Breast epithelium (tissue), 4 donors: ENCODE data around the gene FAM241A. TPM values are rescaled to one million over a fixed set of nuclear protein-coding genes. Genes with fewer than 3 reads are reported as not detected.

Source experiments
- DNase-seq, 2 donors: peaks; one replicate each; pipeline ENCODE4 v3.0.0-alpha.2; 2019; ENCODE audit warnings: low spot score in 2 of 2
- H3K27ac ChIP-seq, 2 donors: fragments of 200-600 bp; sonication (generic) in 1 of 2; one replicate each; pipeline ENCODE4 v1.5.1; 2016 to 2019; ENCODE audit warnings: mild to moderate bottlenecking in 1 of 2
- H3K27me3 ChIP-seq, 2 donors: fragments of 200-600 bp; sonication (generic) in 1 of 2; one replicate each; pipeline versions ENCODE4 v1.5.1 to v1.6.0; 2017 to 2019; ENCODE audit warnings: control low read depth in 1 of 2, mild to moderate bottlenecking in 1 of 2
- H3K36me3 ChIP-seq: fragments of 200-600 bp; one replicate; pipeline ENCODE4 v1.5.1; 2019
- H3K4me1 ChIP-seq, 2 donors: fragments of 200-600 bp; sonication (generic); one replicate each; pipeline ENCODE4 v1.5.1; 2016 to 2019; ENCODE audit warnings: control low read depth in 1 of 2
- H3K4me3 ChIP-seq, 3 donors: fragments of 200-600 bp; sonication (generic); 1 replicate in 2 of 3; 2 replicates in 1 of 3; pipeline ENCODE4 v1.5.1; 2016 to 2019; ENCODE audit warnings: mild to moderate bottlenecking in 3 of 3, moderate library complexity in 2 of 3
- H3K9me3 ChIP-seq, 2 donors: fragments of 200-600 bp; sonication (generic) in 1 of 2; one replicate each; pipeline ENCODE4 v1.5.1; 2016 to 2019; ENCODE audit warnings: control low read depth in 1 of 2
- CTCF ChIP-seq, 3 donors: fragments of 450-650 bp; IDR thresholded peaks; one replicate each; pipeline ENCODE4 v1.5.1; 2016 to 2017; ENCODE audit warnings: antibody characterized with exemption in 3 of 3, mild to moderate bottlenecking in 3 of 3, moderate library complexity in 3 of 3
- POLR2A ChIP-seq: fragments of 450-650 bp; IDR thresholded peaks from one replicate; pipeline ENCODE4 v1.6.1; 2016; ENCODE audit warnings: antibody characterized with exemption, mild to moderate bottlenecking, moderate library complexity
- POLR2AphosphoS5 ChIP-seq, 3 donors: sonication (generic); formaldehyde crosslinking; IDR thresholded peaks; one replicate each; pipeline ENCODE4 v1.6.1; 2017; ENCODE audit warnings: antibody characterized with exemption in 3 of 3
- intact Hi-C: fragments of 100-400 bp; cut with DNase I; formaldehyde crosslinking; loops from one replicate; pipeline ENCODE4 v1.15.1; 2023; ENCODE audit warnings: low total_unique reads
- total RNA-seq, 3 donors: library from RNA; depleted of rRNA; stranded (reverse); fragments of >200 nt; gene quantifications; one replicate each; pipeline ENCODE4 v1.1.0, GENCODE V29; 2016

FAM241A gene
- total RNA-seq, 3 donors from 2014 or later: 4.3 to 11.5 (median 7.5) TPM

- Histone ChIP-seq H3K27ac (peak overlapping the region in 1 of 2 donors; percentile 22), H3K4me1 (peaks cover 0 to 6% of the 10 kb centered on the region in 2 donors), H3K4me3 (no peak overlapping the region), H3K9me3 (no peaks in the 10 kb centered on the region), H3K36me3 (no peaks in the 10 kb centered on the region), H3K27me3 (no peaks in the 10 kb centered on the region)
- no peak for TF ChIP-seq POLR2AphosphoS5 (IDR thresholded peaks at IDR 0.05)
- no peak for TF ChIP-seq POLR2A
- TF ChIP-seq CTCF (IDR thresholded peaks at IDR 0.05): no peak
- intact Hi-C loops: no loop called here
- no peak for DNase-seq
Observed at GRCh38 chr4:112142182-112142581, 3.1 kb upstream of the FAM241A start.

GRCh38 chr4:112143781-112144180, 1.5 kb upstream of the FAM241A start:
- Histone ChIP-seq H3K4me1 (peaks cover 0 to 6% of the 10 kb centered on the region in 2 donors), H3K36me3 (no peaks in the 10 kb centered on the region), H3K9me3 (no peaks in the 10 kb centered on the region), H3K4me3 (no peak overlapping the region), H3K27me3 (no peaks in the 10 kb centered on the region), H3K27ac (no peak overlapping the region)
- intact Hi-C loops: no loop called here
- no peak for DNase-seq
- TF ChIP-seq POLR2A (no peak), POLR2AphosphoS5 (IDR thresholded peaks at IDR 0.05) (no peak), CTCF (IDR thresholded peaks at IDR 0.05) (no peak)

- TF ChIP-seq CTCF (IDR thresholded peaks at IDR 0.05) (no peak), POLR2AphosphoS5 (IDR thresholded peaks at IDR 0.05) (no peak), POLR2A (no peak)
- H3K36me3 ChIP-seq: no peaks in the 10 kb centered on the region
- no peaks in the 10 kb centered on the region for H3K9me3 ChIP-seq
- intact Hi-C loops: loop anchor here (5.0 kb wide), 1 partner anchor 1628 kb away; no protein-coding TSS in a partner anchor
- peak overlapping the region; percentile 77 to 93 (median 85) for H3K4me3 ChIP-seq
- H3K27ac ChIP-seq: peak overlapping the region; percentile 88 to 90
- DNase-seq: no peak
- peaks cover 0 to 6% of the 10 kb centered on the region in 2 donors for H3K4me1 ChIP-seq
- H3K27me3 ChIP-seq: no peaks in the 10 kb centered on the region
Observed at GRCh38 chr4:112144546-112145325, 518 bp upstream of the FAM241A start.

- no peaks in the 10 kb centered on the region for H3K9me3 ChIP-seq
- TF ChIP-seq POLR2AphosphoS5 (IDR thresholded peaks at IDR 0.05) (no peak), CTCF (IDR thresholded peaks at IDR 0.05) (peak in 1 of 3 donors; percentile 17)
- peak overlapping the region; percentile 77 to 93 (median 85) for H3K4me3 ChIP-seq
- peak; percentile 39 to 55 for DNase-seq
- peaks cover 0 to 6% of the 10 kb centered on the region in 2 donors for H3K4me1 ChIP-seq
- peak overlapping the region; percentile 88 to 90 for H3K27ac ChIP-seq
- no peaks in the 10 kb centered on the region for H3K27me3 ChIP-seq
- intact Hi-C loops: loop anchor here (5.0 kb wide), 1 partner anchor 1626 kb away; no protein-coding TSS in a partner anchor
- no peaks in the 10 kb centered on the region for H3K36me3 ChIP-seq
Observed at GRCh38 chr4:112145790-112146501, 692 bp downstream of the FAM241A start.

GRCh38 chr4:112146502-112146813, 1.2 kb downstream of the FAM241A start:
- intact Hi-C loops: loop anchor here (5.0 kb wide), 1 partner anchor 1626 kb away; no protein-coding TSS in a partner anchor

More at GRCh38 chr4:112146502-112146813, 1.2 kb downstream of the FAM241A start:
- TF ChIP-seq POLR2AphosphoS5 (IDR thresholded peaks at IDR 0.05) (no peak), CTCF (IDR thresholded peaks at IDR 0.05) (no peak), POLR2A (no peak)
- DNase-seq: no peak
- Histone ChIP-seq H3K4me3 (peak overlapping the region; percentile 77 to 93 (median 85)), H3K27ac (peak overlapping the region; percentile 88 to 90), H3K9me3 (no peaks in the 10 kb centered on the region), H3K36me3 (no peaks in the 10 kb centered on the region), H3K4me1 (peaks cover 0 to 6% of the 10 kb centered on the region in 2 donors), H3K27me3 (no peaks in the 10 kb centered on the region)
